HepG2 (cell line): ENCODE measurements around the gene BAG3. TPM values are rescaled to one million over a fixed set of nuclear protein-coding genes. Genes with fewer than 3 reads are reported as not detected.

ENCODE experiments used
- BATF2 ChIP-seq: sonication (generic); formaldehyde crosslinking; IDR thresholded peaks from 2 replicates; pipeline ENCODE4 v1.8.0; 2022; ENCODE audit warnings: mild to moderate bottlenecking, missing genetic modification reagents, moderate library complexity
- DRAP1 ChIP-seq: IDR thresholded peaks from 2 replicates; pipeline ENCODE4 v1.6.1; 2016; ENCODE audit warnings: missing genetic modification reagents, missing compliant biosample characterization
- FOXA1 ChIP-seq, 2 experiments: fragments of 450-650 bp in 1 of 2; sonication (generic) in 1 of 2; formaldehyde crosslinking in 1 of 2; IDR thresholded peaks; 2 replicates each; pipeline versions ENCODE4 v1.4.0 to v1.6.1; 2016 to 2020; ENCODE audit warnings: missing genetic modification reagents in 1 of 2
- FOXK2 ChIP-seq: fragments of 450-650 bp; IDR thresholded peaks from 2 replicates; pipeline ENCODE4 v1.6.1; 2016
- NR2C2 ChIP-seq: sonication (generic); formaldehyde crosslinking; IDR thresholded peaks from 2 replicates; pipeline ENCODE4 v1.4.0; 2020; ENCODE audit warnings: missing genetic modification reagents, mild to moderate bottlenecking, moderate library complexity, borderline replicate concordance
- POLR2A ChIP-seq, 2 experiments: IDR thresholded peaks; 2 replicates each; pipeline ENCODE4 v1.6.1; 2011; ENCODE audit warnings: low read depth in 2 of 2, low read length in 2 of 2, mild to moderate bottlenecking in 1 of 2, moderate library complexity in 1 of 2; ENCODE audit not compliant: insufficient read depth in 1 of 2
- SATB2 ChIP-seq: sonication (generic); formaldehyde crosslinking; IDR thresholded peaks from 2 replicates; pipeline ENCODE4 v1.5.0; 2020; ENCODE audit warnings: missing genetic modification reagents
- TCF7 ChIP-seq: sonication (generic); IDR thresholded peaks from 2 replicates; pipeline ENCODE4 v1.6.1; 2016; ENCODE audit warnings: antibody characterized with exemption, low read depth
- TEAD3 ChIP-seq: optimal IDR thresholded peaks from 2 replicates; pipeline ENCODE3; 2016; ENCODE audit warnings: borderline replicate concordance
- TP53 ChIP-seq: sonication (generic); formaldehyde crosslinking; conservative IDR thresholded peaks from 2 replicates; pipeline ENCODE4 v1.4.0; 2020; ENCODE audit warnings: missing genetic modification reagents
- ZBTB14 ChIP-seq: sonication (generic); formaldehyde crosslinking; IDR thresholded peaks from 2 replicates; pipeline ENCODE4 v1.4.0; 2020; ENCODE audit warnings: missing genetic modification reagents
- ZFP41 ChIP-seq: sonication (generic); formaldehyde crosslinking; IDR thresholded peaks from 2 replicates; pipeline ENCODE4 v1.4.0; 2020; ENCODE audit warnings: mild to moderate bottlenecking, missing genetic modification reagents, borderline replicate concordance
- ZNF225 ChIP-seq: sonication (generic); formaldehyde crosslinking; IDR thresholded peaks from 2 replicates; pipeline ENCODE4 v1.4.0; 2020; ENCODE audit warnings: mild to moderate bottlenecking, missing genetic modification reagents
- ZNF333 ChIP-seq: sonication (generic); formaldehyde crosslinking; IDR thresholded peaks from 2 replicates; pipeline ENCODE4 v1.4.0; 2020; ENCODE audit warnings: mild to moderate bottlenecking, missing genetic modification reagents, borderline replicate concordance
- ZNF512B ChIP-seq: sonication (generic); formaldehyde crosslinking; IDR thresholded peaks from 2 replicates; pipeline ENCODE4 v1.5.1; 2020; ENCODE audit warnings: missing genetic modification reagents, mild to moderate bottlenecking, borderline replicate concordance
- ZNF530 ChIP-seq: sonication (generic); formaldehyde crosslinking; IDR thresholded peaks from 2 replicates; pipeline ENCODE4 v1.5.0; 2020; ENCODE audit warnings: low read depth, mild to moderate bottlenecking, missing genetic modification reagents
- ZNF609 ChIP-seq: sonication (generic); formaldehyde crosslinking; IDR thresholded peaks from 2 replicates; pipeline ENCODE4 v1.4.0; 2020; ENCODE audit warnings: mild to moderate bottlenecking, missing genetic modification reagents, borderline replicate concordance
- ZNF75D ChIP-seq: sonication (generic); formaldehyde crosslinking; IDR thresholded peaks from 2 replicates; pipeline ENCODE4 v1.8.1; 2023; ENCODE audit warnings: missing genetic modification reagents, mild to moderate bottlenecking, borderline replicate concordance
- ZNF777 ChIP-seq: sonication (generic); formaldehyde crosslinking; IDR thresholded peaks from 2 replicates; pipeline ENCODE4 v1.4.0; 2020; ENCODE audit warnings: missing genetic modification reagents
- ZNF878 ChIP-seq: sonication (generic); formaldehyde crosslinking; IDR thresholded peaks from 2 replicates; pipeline ENCODE4 v1.8.1; 2023; ENCODE audit warnings: mild to moderate bottlenecking, missing genetic modification reagents, moderate library complexity
- polyA plus RNA-seq, 8 experiments: library from polyadenylated mRNA; depleted of rRNA in 3 of 8; stranded (reverse) in 7 of 8; unstranded in 1 of 8; fragments of >200 nt; fragmentation: Illumina TruSeq in 4 of 8; extraction: Trizol in 4 of 8; gene quantifications; 2 replicates each; pipeline versions ENCODE4 v1.2.1 to v1.2.3, GENCODE V29; 2011 to 2016; ENCODE audit warnings: low read depth in 4 of 8, missing spikeins in 1 of 8, mixed read lengths in 1 of 8; ENCODE audit not compliant: insufficient read depth in 1 of 8
- total RNA-seq, 5 experiments: library from RNA; depleted of rRNA; stranded (reverse); fragments of >200 nt; fragmentation: Illumina TruSeq; extraction: Trizol; gene quantifications; 2 replicates each; pipeline ENCODE4 v1.2.3, GENCODE V29; 2016; ENCODE audit warnings: low read depth in 1 of 5

Gene BAG3
- total and polyA plus RNA-seq, 2 of the 13 experiments (the other 11 are each of a cell fraction or from before 2014, with no cell fraction given): 2.9 to 6.7 TPM

GRCh38 chr10:119723624-119724023 lies 72.4 kb downstream of the BAG3 start (continued):
- TF ChIP-seq ZNF609 (CRISPR knock-in tag) (no peak), TP53 (CRISPR knock-in tag) (no peak), FOXK2 (no peak), POLR2A (IDR thresholded peaks at IDR 0.05; ENCODE audit: insufficient read depth in 1 of 2, low read depth in 2 of 2, low read length in 2 of 2) (no peak), DRAP1 (peak; percentile 43; the same call in 1 of the 2 replicates), ZNF530 (CRISPR knock-in tag) (no peak), TCF7 (no peak), NR2C2 (CRISPR knock-in tag) (no peak), ZNF878 (no peak), ZNF777 (CRISPR knock-in tag) (no peak), ZFP41 (CRISPR knock-in tag) (no peak), ZBTB14 (CRISPR knock-in tag) (no peak), ZNF512B (CRISPR knock-in tag) (peak; percentile 24; the same call in 1 of the 2 replicates), ZNF75D (CRISPR knock-in tag) (no peak), BATF2 (CRISPR knock-in tag) (no peak), TEAD3 (CRISPR knock-in tag) (peak; percentile 9), FOXA1 (IDR thresholded peaks at IDR 0.05) (no peak), FOXA1 (CRISPR knock-in tag; IDR thresholded peaks at IDR 0.05) (no peak), ZNF225 (no peak), SATB2 (no peak), ZNF333 (no peak)
